K562 (cell line): ENCODE data around the gene PRKAA1. TPM values are rescaled to one million over a fixed set of nuclear protein-coding genes. Genes with fewer than 3 reads are reported as not detected.

Source experiments
- ATAC-seq: fragments of 200-7000 bp; cut with Tn5 transposase; 3 replicates; pipeline ENCODE4 v1.9.1; 2020; ENCODE audit warnings: moderate library complexity
- BruUV-seq: library from RNA; stranded (reverse); fragments of 400-500 nt; replicated peaks from 2 replicates; lab custom pipeline; 2021; lab: Mats Ljungman, UMichigan
- CTCF ChIA-PET: fragments of 300-600 bp; formaldehyde crosslinking; extraction: SDS; loops from one replicate; lab custom pipeline; 2021; ENCODE audit warnings: low intra/inter-chr PET ratio; lab: Yijun Ruan, JAX
- POLR2A ChIA-PET: fragments of 300-600, 350-650 bp; sonication (Branson Sonifier 250); formaldehyde crosslinking; extraction: SDS; loops from one replicate; lab custom pipeline; 2021; ENCODE audit warnings: antibody characterized with exemption, inconsistent platforms; lab: Yijun Ruan, JAX
- DNase-seq, 4 experiments: peaks; one replicate each; pipeline versions ENCODE4 v3.0.0 to v3.0.0-alpha.2; 2011 to 2018; ENCODE audit warnings: low spot score in 3 of 4, mixed read lengths in 3 of 4; ENCODE audit errors: extremely low read depth in 1 of 4
- FAIRE-seq: peaks from 2 replicates; lab custom pipeline; 2011; peaks lifted over from hg19 to GRCh38; lab: Jason Lieb, UNC
- H2AFZ ChIP-seq: 2 replicates; pipeline ENCODE4 v1.6.0; 2011; ENCODE audit warnings: low read depth, low read length, control low read depth, inconsistent platforms
- H3K27ac ChIP-seq: fragments of 200-600 bp; 3 replicates; pipeline ENCODE4 v1.8.0; 2011; ENCODE audit warnings: low read depth, mild to moderate bottlenecking, control low read depth, inconsistent platforms, low read length, moderate library complexity, mixed read lengths; ENCODE audit errors: extremely low read depth
- H3K27me3 ChIP-seq, 2 experiments: fragments of 300-600 bp in 1 of 2; 2 replicates in 1 of 2; 3 replicates in 1 of 2; pipeline versions ENCODE4 v1.6.0 to v1.8.0; 2011; ENCODE audit warnings: inconsistent platforms in 2 of 2, low read length in 2 of 2, mild to moderate bottlenecking in 1 of 2, mixed read lengths in 1 of 2, moderate library complexity in 1 of 2; ENCODE audit not compliant: control insufficient read depth in 2 of 2, insufficient read depth in 2 of 2
- H3K36me3 ChIP-seq: fragments of 300-600 bp; 3 replicates; pipeline ENCODE4 v1.8.0; 2011; ENCODE audit warnings: mild to moderate bottlenecking, low read length, inconsistent platforms; ENCODE audit not compliant: control insufficient read depth, insufficient read depth
- H3K4me1 ChIP-seq, 2 experiments: fragments of 200-600 bp in 1 of 2; replicated peaks in 1 of 2; 2 replicates in 1 of 2; 3 replicates in 1 of 2; pipeline versions ENCODE4 v1.5.1 to v1.8.0; 2011; ENCODE audit warnings: inconsistent platforms in 2 of 2, low read length in 2 of 2, mild to moderate bottlenecking in 1 of 2, mixed read lengths in 1 of 2, moderate library complexity in 1 of 2; ENCODE audit not compliant: control insufficient read depth in 2 of 2, insufficient read depth in 2 of 2
- H3K4me2 ChIP-seq: 2 replicates; pipeline ENCODE4 v1.6.1; 2011; ENCODE audit warnings: low read length, control low read depth, inconsistent platforms, mixed read lengths; ENCODE audit not compliant: insufficient read depth
- H3K4me3 ChIP-seq: fragments of 200-600 bp; sonication (generic), shearing (Covaris generic); 2 replicates; pipeline ENCODE4 v1.5.1; 2016; ENCODE audit warnings: control low read depth, inconsistent platforms
- H3K79me2 ChIP-seq: fragments of 200-600 bp; 3 replicates; pipeline ENCODE4 v1.8.0; 2011; ENCODE audit warnings: low read length, inconsistent platforms; ENCODE audit not compliant: control insufficient read depth, insufficient read depth
- H3K9ac ChIP-seq, 2 experiments: 2 replicates each; pipeline versions ENCODE4 v1.6.0 to v1.6.1; 2011; ENCODE audit warnings: low read depth in 2 of 2, low read length in 2 of 2, control low read depth in 1 of 2, inconsistent platforms in 1 of 2, mild to moderate bottlenecking in 1 of 2, mixed read lengths in 1 of 2; ENCODE audit not compliant: insufficient read depth in 1 of 2
- H3K9me1 ChIP-seq: one replicate; pipeline ENCODE4 v1.6.0; 2011; ENCODE audit warnings: inconsistent platforms, mild to moderate bottlenecking, low read length, moderate library complexity; ENCODE audit not compliant: control insufficient read depth, insufficient read depth
- H3K9me3 ChIP-seq: replicated peaks from 2 replicates; pipeline ENCODE4 v1.5.1; 2011; ENCODE audit warnings: low read depth, low read length, inconsistent platforms; ENCODE audit not compliant: control insufficient read depth, insufficient read depth
- H4K20me1 ChIP-seq: replicated peaks from 2 replicates; pipeline ENCODE4 v1.6.1; 2011; ENCODE audit warnings: low read length, inconsistent platforms, mixed read lengths; ENCODE audit not compliant: control insufficient read depth, insufficient read depth
- E2F4 ChIP-seq: sonication (generic); formaldehyde crosslinking; IDR thresholded peaks from 2 replicates; pipeline ENCODE4 v1.8.0; 2022; ENCODE audit warnings: mild to moderate bottlenecking, low read depth, missing genetic modification reagents
- HOMEZ ChIP-seq: fragments of 250-450 bp; sonication (Bioruptor Pico); IDR thresholded peaks from 2 replicates; pipeline ENCODE4 v1.4.0; 2020; ENCODE audit warnings: mild to moderate bottlenecking, moderate library complexity
- MED1 ChIP-seq: sonication (generic); formaldehyde crosslinking; IDR thresholded peaks from 2 replicates; pipeline ENCODE4 v1.8.1; 2023; ENCODE audit warnings: missing genetic modification reagents, borderline replicate concordance
- WGBS: fragments of 100-300 bp; shearing (Covaris generic); methylation state at CpG from one replicate; pipeline ENCODE4 v1.1.6; 2016; ENCODE audit warnings: low coverage, mixed read lengths; ENCODE audit not compliant: insufficient coverage; ENCODE audit errors: missing lambda C conversion rate; 5-methylcytosine and 5-hydroxymethylcytosine counted together
- in situ Hi-C: fragments of 300-500 bp; cut with MboI; formaldehyde crosslinking; loops from 4 replicates; pipeline ENCODE4 v1.15.0; 2018; ENCODE audit warnings: inconsistent platforms, mixed read lengths
- intact Hi-C: fragments of 100-400 bp; cut with micrococcal nuclease; formaldehyde crosslinking; loops from 2 replicates; pipeline ENCODE4 v1.14.2; 2022
- polyA plus RNA-seq, 8 experiments: library from polyadenylated mRNA; depleted of rRNA in 4 of 8; stranded (reverse) in 5 of 8; unstranded in 3 of 8; fragments of >200 nt; fragmentation: Nextera tagmentation in 2 of 8; fragmentation: Illumina TruSeq in 1 of 8; extraction: Ambion mirVana in 2 of 8; extraction: Trizol in 1 of 8; gene quantifications; 2 replicates each; pipeline versions ENCODE4 v1.2.1 to v1.2.3, GENCODE V29; 2011 to 2014; ENCODE audit warnings: inconsistent platforms in 1 of 8, missing spikeins in 1 of 8
- total RNA-seq, 7 experiments: library from RNA; depleted of rRNA in 6 of 7; stranded (reverse); fragments of >200 nt in 6 of 7; fragmentation: Illumina TruSeq in 2 of 7; extraction: Trizol in 2 of 7; gene quantifications; 2 replicates each; pipeline versions ENCODE4 v1.2.1 to v1.2.3, GENCODE V29; 2011 to 2021; ENCODE audit warnings: low replicate concordance in 1 of 7
- TF ChIP-seq, protein P1 (sequence below): sonication (generic); formaldehyde crosslinking; IDR thresholded peaks from 2 replicates; pipeline ENCODE4 v1.5.0; 2020; ENCODE audit warnings: missing genetic modification reagents
- TF ChIP-seq, protein P2 (sequence below): sonication (generic); formaldehyde crosslinking; IDR thresholded peaks from 2 replicates; pipeline ENCODE4 v1.8.0; 2023; ENCODE audit warnings: mild to moderate bottlenecking, missing genetic modification reagents

PRKAA1 gene
- total and polyA plus RNA-seq, 9 of the 15 experiments (the other 6 are each of a cell fraction or from before 2014, with no cell fraction given), result 24.5 to 84.0 (median 51.4) TPM

GRCh38 chr5:40776658-40776977 is 21.6 kb downstream of the PRKAA1 start:
- no peak overlapping the region for H3K27ac ChIP-seq
- WGBS, result 53% methylated on average over 1 of the region's 1 CpG
- H3K4me2 ChIP-seq, result no peak overlapping the region
- H3K27me3 ChIP-seq, result no peaks in the 10 kb centered on the region
- intact Hi-C loops, result no loop called here
- DNase-seq (no peak), ATAC-seq (no peak), FAIRE-seq (no peak)
- ChIA-PET CTCF (no interaction called here), POLR2A (interaction anchor here (0.8 to 1.5 kb wide), 5 partner anchors 11 to 56 kb away, joined by 3 read pairs; partner anchors contain the start of gene PRKAA1)
- H4K20me1 ChIP-seq, result no peaks in the 10 kb centered on the region
- H3K9me3 ChIP-seq, result no peaks in the 10 kb centered on the region
- no peaks in the 10 kb centered on the region for H3K9me1 ChIP-seq
- H2AFZ ChIP-seq, result no peak overlapping the region
- peaks cover 56% of the 10 kb centered on the region for H3K36me3 ChIP-seq
- no peaks in the 10 kb centered on the region for H3K4me1 ChIP-seq
- H3K9ac ChIP-seq, result no peak overlapping the region
- no peak overlapping the region for H3K4me3 ChIP-seq
- in situ Hi-C loops, result no loop called here
- no TSS peak for BruUV-seq
- H3K79me2 ChIP-seq, result peaks cover 48% of the 10 kb centered on the region
- TF ChIP-seq MED1 (no peak), HOMEZ (CRISPR knock-in tag) (no peak), E2F4 (CRISPR knock-in tag) (no peak)
- TF ChIP-seq, protein P1, sequence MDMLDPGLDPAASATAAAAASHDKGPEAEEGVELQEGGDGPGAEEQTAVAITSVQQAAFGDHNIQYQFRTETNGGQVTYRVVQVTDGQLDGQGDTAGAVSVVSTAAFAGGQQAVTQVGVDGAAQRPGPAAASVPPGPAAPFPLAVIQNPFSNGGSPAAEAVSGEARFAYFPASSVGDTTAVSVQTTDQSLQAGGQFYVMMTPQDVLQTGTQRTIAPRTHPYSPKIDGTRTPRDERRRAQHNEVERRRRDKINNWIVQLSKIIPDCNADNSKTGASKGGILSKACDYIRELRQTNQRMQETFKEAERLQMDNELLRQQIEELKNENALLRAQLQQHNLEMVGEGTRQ (CRISPR knock-in tag), result no peak
- TF ChIP-seq, protein P2, sequence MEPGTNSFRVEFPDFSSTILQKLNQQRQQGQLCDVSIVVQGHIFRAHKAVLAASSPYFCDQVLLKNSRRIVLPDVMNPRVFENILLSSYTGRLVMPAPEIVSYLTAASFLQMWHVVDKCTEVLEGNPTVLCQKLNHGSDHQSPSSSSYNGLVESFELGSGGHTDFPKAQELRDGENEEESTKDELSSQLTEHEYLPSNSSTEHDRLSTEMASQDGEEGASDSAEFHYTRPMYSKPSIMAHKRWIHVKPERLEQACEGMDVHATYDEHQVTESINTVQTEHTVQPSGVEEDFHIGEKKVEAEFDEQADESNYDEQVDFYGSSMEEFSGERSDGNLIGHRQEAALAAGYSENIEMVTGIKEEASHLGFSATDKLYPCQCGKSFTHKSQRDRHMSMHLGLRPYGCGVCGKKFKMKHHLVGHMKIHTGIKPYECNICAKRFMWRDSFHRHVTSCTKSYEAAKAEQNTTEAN, result no peak
